HTR-8/SVneo (cell line): ENCODE measurements around the gene MYCL.
"Not testable (repeated sequence)": the region's sequence is repeated elsewhere in the genome, so short reads cannot be mapped to it uniquely, and the experiment has no call there.

ENCODE experiments used
- DNase-seq: peaks from one replicate; pipeline ENCODE4 v3.0.0; 2011; ENCODE audit warnings: low spot score, mixed read lengths; ENCODE audit not compliant: insufficient read length
- FAIRE-seq: peaks from 2 replicates; lab custom pipeline; 2011; peaks lifted over from hg19 to GRCh38; lab: Jason Lieb, UNC

Gene MYCL

DNA sequence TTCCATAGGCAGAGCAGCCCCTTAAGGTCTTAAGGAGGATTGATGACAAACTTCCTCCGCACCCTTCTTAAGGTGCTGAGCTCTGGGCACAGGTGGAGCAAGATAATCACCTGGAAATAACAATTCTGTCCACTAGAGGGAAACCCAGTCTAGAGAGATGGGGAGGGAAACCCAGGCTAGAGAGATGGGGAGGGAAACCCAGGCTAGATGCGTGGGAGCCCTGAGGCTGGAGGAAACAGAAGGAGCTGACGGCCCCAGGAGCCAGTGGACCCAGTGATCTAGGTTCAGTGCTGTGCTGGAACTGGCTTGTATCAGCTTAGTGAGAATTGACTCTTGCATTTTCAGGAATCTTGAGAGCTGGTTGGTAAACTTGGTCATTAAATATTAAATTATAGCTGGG is 17.8 kb upstream of the MYCL start:
- peak; percentile 67 for DNase-seq
- peak; percentile 42 for FAIRE-seq

DNA sequence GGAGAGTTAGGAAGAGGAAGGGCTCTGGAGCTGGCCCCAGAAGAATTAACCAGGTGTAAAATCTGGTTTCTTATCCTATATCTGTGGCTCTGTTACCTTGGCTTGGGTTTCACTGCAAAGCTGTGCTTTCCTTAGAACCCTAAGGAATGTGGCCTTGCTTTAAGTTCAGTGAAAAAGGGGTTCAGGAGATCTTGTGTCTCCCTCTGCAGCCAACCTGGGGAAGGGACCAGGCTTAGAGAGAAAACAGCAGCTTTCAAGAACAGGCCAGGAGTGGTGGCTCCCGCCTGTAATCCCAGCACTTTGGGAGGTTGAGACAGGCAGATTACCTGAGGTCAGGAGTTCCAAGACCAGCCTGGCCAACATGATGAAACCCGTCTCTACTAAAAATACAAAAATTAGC is 16.1 kb upstream of the MYCL start:
- FAIRE-seq: no peak
- DNase-seq: no peak

DNA sequence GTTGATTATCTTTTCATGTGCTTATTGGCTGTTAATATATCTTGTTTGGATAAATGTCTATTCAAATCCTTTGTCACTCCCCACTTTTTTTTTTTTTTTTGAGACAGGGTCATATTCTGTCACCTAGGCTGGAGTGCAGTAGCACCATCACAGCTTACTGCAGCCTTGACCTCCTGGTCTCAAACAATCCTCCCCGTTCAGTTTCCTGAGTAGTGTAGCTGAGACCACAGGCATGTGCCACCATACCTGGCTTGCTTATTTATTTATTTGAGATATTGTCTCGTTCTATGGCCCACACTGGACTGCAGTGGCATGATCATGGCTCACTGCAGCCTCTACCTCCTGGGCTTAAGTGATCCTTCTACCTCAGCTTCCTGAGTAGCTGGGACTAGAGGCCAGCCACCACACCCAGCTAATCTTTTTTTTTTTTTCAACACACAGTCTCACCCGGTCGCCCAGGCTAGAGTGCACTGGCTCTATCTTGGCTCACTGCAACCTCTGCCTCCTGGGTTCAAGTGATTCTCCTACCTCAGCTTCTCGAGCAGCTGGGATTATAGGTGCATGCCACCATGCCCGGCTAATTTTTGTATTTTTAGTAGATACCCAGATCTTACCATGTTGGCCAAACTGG is 13.9 kb upstream of the MYCL start:
- DNase-seq (no peak), FAIRE-seq (no peak)

DNA sequence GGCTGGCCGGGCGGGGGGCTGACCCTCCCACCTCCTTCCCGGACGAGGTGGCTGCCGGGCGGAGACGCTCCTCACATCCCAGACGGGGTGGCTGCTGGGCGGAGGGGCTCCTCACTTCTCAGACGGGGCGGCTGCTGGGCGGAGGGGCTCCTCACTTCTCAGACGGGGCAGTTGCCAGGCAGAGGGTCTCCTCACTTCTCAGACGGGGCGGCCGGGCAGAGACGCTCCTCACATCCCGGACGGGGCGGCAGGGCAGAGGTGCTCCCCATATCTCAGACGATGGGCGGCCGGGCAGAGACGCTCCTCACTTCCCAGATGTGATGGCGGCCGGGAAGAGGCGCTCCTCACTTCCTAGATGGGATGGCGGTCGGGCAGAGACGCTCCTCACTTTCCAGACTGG is 11.4 kb upstream of the MYCL start:
- FAIRE-seq, DNase-seq: not testable (repeated sequence)

DNA sequence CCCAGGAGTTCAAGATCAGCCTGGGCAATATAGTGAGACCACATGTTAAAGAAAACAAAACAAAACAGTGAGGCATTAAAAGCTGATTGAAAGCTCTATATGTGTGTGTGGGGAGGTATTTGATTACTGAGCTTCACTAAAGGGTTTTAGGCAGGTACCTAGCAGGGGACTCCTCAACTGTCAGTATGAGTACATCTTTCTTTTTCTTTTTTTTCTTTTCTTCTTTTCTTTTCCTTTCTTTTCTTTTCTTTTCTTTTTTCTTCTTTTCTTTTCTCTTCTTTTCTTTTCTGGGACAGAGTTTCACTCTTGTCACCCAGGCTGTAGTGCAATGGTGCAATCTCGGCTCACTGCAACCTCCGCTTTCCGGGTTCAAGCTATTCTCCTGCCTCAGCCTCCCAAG is 8.5 kb upstream of the MYCL start:
- FAIRE-seq: no peak
- DNase-seq: no peak

DNA sequence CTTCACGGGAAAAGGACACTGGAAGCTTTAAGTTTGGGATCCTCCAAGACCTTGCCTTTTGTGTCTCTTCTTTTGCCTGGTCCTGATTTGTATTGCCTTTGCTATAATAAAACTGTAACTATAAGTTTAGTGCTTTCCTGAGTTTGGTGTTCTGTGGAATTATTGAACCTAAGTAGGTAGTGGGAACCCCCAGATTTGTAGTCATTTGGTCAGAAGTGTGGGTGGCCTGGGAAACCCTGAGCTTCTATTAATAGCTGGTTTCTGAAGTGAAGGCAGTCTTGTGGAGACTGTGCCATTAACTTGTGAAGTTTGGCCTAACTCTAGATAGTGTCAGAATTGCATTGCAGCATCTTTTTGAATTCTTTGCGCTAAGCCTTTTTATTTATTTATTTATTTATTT is 6.8 kb upstream of the MYCL start:
- no peak for DNase-seq
- FAIRE-seq: no peak

DNA sequence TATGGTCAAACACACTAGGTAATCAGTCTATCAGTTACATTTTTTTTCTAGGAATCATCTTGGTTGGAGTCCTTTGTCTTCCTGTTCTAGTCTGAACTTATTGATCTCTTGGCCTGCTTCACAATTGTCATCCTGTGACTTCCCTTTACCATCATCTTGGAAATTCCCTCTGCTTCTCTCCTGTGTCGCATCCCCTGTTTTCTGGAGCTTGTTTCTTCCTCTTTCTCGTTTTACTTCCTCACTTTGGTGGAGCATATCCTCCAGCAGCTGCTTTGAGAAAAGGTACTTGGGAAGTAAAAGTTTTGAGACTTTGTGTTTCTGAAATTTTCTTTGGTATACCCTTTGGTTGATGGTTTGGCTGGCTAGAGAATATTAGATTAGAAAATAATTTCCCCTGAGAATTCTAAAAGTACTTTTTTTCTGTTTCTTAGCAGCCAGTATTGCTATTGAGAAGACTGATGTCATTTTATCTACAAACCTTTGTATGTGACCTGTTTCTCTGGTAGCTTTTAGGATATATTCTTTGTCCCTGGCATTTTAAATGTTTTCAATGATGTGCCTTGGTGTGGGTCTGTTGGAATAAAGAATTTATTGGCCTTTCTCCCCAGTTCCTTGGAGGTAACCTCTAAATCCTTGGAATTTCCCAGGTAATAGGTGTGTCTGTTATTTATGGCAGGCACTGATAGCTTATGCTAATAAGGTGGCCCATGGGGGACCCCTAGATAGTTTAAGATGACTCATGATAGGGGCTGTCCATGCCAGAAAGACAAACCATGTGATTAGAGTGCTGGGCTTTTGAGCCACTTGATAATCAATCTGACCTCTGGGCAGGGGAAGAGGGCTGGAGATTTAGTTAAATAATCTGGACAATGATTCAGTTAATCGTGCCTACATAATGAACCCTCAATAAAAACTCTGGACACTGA is 6.1 kb upstream of the MYCL start:
- no peak for DNase-seq
- no peak for FAIRE-seq

DNA sequence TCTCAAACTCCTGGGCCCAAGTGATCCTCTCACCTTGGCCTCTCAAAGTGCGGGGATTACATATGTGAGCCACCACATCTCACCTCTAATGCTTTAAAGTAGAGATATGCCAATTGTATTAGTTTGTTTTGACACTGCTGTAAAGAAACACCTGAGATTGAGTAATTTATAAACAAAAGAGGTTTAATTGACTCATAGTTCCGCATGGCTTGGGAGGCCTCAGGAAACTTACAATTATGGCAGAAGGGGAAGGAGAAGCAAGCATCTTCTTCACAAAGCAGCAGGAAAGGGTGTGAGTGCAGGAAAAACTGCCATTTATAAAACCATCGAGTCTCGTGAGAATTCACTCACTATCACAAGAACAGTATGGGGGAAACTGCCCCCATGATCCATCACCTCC is 3.5 kb upstream of the MYCL start:
- no peak for FAIRE-seq
- no peak for DNase-seq

DNA sequence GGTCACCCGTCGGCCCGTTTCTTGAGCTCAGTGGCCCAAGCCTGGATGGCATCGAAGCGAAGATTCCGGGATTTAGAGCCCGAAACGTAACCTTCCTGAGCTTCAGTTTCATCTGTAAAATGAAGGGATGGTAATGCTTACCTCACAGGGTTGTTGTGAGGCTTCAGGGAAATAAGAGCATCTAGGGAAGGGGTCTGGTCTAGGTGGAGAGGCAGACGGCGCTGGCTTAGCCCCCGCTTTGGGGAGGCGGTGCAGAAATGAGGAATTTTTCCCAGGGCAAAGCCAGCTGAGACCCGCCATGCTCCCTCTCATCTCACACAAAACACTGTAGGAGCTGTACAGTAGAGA is 717 bp upstream of the MYCL start:
- FAIRE-seq: no peak
- DNase-seq: no peak

DNA sequence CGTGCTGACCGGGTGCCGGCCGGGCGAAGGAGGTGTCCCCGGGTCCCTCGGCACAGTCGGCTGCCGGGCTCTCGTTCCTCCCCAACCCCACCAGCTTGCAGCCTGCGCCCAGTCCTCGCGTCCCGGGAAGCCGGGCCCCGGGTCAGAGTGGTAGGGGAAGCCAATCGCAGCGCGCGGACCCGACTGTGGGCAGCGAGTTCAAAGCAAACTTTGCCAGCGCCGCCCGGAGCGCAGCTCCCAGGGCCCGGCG is 328 bp downstream of the MYCL start:
- DNase-seq (peak; percentile 23), FAIRE-seq (no peak)

DNA sequence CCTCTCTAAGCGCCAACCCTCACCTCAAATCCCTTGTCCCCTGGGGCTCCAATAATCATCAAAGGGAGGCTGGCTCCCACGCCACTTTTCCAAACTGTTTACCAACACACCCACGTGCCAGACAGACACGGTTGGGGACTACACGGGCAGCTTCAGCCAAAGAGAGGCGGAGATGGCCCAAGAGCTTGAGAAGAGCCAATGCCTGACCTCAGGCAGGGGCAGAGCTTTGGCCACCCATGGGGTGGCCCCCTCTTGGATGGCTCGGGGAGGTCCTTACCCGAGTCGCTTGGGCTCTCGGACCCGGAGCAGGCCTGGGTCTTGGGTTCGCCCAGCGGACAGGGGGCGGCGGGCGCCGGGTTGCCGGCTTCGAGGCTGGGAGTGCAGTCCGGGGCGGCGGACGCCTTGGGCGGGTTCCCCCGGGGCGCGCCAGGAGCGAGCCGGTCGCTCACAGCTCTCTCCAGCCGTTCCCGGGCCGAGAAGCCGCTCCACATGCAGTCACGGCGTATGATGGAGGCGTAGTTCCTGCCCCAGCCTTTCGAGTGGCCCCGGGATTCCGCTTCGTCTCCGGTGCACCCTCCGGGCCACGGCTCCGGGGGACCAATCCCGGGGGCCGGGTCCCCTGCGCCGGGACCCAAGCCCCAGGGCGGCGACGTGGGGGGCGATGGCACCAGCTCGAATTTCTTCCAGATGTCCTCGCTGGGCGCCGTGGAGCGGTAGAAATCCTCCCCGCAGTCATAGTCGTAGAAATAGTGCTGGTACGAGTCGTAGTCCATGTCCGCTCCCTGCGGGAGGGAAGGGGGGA is 854 bp downstream of the MYCL start:
- FAIRE-seq: no peak

DNA sequence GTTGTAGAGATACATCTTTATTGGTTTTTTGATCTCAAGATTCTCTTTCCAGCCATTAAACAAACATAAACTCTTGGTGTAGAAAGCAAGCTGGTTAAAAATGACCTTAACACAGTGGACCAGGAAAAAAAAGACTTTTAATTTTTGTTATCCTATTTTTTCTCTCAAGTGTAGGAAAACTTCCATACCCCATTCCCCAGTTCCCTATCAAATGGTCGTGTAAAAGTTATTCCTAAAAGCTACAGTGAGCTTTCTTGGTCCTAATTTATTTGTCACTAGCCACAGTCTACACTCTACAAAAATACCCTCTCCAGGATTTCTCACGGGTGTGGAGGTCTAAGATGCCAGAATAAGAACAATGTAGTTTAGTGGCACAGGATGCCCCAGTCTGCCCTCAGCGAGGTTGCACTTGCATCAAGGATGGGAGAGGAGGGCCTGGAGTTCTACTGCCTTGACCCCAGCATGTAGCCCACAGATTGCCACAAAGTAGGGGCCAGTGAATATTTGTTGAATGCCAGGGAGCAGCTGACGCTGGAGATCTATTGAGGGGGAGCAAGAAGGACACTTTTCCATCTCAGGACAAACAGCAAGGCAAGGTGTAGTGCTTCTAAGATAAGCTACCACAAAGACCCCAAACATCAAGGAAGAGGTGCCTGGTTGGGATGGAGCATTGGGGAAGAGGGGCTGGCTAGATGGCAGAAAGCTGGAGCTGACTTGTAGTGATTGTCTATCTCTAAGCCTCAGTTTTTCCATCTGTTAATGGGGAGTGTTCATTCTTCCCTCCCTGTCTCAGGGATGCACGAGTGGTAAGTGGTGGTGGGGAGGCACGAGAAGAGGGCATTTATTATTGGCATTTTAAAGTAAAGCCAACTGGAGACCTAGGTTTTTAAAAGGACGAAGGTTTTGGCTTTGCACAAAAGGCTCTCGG is 1.8 kb downstream of the MYCL start:
- DNase-seq (no peak), FAIRE-seq (no peak)

More for the DNA sequence above, 854 bp downstream of the MYCL start:
- peak; percentile 21 for DNase-seq

DNA sequence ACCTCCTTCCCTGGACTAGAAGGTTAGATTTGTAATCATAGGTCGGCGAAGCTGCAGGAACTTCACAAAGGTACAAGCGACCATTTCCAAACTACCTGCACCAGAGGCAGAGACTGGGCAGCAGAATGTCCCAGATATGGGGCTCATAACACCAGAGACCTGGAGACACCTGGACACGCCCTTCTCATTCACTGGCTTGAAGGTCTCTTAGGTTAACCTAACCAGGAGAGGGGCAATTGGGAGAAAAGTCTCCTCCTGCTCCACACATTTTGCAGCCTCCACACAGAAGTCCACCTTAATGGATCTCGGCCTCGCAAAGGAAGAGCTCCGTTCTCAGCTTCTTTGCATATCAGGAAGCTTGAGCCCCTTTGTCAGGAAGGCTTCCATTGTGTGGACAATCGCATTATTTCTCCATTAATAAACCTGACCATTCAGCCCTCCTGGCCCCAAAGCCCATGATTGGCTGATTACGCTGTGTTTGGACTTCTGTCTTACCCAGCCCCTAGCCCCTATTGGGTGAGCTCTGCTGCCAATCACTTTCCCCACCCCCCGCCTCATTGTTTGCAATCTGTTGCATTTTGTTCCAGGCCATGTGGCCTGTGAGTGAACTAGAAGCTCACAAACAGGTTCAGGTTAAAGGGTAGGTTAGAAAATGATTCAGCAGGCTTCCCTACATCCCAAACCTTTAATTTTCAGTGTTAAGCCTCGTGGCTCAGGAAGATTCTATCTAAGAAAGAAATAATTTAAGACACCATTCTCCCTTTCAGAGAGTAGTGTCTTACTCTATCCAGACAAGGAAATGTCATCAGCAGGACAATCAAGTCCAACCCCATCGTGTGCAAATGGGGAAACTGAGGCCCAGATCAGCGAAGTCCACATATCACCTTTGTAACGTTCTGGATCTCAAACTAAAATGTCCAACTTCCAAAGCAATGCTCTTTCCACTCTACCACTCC is 2.8 kb downstream of the MYCL start:
- DNase-seq: peak; percentile 66
- no peak for FAIRE-seq

DNA sequence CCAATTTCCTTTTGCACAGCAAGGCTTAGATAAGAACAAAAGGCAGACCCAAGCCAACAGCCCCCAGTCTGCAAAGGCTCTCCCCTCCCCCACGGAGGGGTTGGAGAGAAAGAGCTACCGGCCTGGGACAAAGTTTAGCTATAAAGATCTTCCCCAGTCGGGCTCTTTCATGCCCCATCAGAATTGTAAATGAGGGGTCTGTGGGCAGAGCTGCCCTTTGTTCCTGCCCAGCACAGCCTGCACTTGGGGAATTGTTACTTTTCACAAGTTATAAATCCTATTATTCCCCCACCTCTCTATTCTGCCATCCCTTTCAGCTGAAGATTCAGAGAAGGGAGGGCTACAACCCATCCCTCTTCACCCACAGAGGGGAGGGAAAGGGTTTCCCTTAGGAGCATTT is 3.5 kb downstream of the MYCL start:
- DNase-seq: no peak
- no peak for FAIRE-seq

DNA sequence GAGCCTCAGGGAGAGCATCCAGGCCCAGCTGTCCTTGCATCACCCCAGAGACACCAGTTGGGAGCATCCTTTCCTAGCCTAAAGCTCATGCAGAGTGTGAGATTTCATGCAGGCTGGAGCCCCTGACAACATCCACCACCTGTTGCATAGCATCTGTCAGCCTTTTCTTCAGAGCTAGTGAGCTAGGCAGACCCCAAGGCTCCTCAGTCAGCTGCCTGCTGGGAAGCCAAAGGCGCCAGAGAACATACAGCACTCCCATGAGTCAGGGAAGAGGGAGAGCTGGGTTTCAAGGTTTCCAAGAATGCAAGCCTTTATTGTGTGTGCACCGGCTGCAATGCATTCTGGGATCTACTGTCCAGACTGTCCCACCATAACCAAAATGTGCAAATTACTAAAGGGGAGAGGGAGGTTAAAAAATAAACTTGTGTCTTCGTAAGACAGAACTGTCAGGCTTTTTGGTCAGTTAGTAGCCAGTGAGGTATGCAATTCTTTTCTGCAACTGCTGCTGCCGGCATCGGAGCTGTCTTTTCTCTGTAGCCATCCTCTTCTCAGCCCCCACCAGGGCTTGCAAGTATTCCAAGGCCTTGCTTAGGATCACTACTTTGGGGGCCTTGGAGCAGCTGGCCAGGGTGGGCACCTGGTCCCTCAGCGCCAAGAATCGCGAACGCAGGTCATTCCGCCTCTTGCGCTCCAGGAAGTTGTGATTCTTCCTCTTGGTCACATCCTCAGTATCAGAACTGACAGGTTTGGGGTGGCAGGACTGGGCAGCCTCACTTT is 4.6 kb downstream of the MYCL start:
- no peak for FAIRE-seq
- no peak for DNase-seq

DNA sequence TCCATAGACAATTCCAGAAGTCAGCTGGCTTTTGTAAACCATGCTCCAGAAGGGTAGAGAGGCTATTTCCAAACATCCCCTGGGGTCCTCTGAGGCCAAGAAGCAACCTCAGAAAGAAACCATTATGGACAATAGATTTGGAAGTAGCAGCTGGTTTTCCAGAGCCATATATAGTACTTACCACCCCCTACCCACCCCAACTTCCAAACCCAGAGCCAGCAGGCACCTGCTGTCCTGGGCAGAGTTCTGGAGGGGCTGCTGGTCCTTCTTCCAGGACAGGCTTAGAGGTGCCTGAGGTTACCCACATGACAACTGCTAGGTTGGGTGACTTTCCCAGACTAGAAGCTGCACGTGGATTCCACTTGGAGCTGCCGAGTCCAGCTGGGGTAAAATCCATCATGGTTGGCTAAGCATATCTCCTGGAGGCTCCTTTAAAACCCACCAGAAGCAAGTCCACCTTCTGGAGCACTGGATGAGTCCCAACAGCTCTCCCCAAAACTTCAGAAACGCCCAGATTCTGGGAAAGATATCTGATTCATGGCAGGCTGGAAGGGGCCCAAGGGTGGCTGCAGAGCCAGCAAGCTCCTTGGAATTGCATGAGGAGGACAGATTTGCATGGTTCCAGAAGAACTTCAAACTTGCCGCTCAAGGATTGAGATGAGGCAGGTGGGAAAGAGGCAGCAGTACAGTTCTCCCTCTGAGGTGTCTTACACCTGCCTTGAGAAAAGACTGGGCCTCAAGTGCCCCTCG is 5.8 kb downstream of the MYCL start:
- DNase-seq: no peak
- FAIRE-seq: no peak

DNA sequence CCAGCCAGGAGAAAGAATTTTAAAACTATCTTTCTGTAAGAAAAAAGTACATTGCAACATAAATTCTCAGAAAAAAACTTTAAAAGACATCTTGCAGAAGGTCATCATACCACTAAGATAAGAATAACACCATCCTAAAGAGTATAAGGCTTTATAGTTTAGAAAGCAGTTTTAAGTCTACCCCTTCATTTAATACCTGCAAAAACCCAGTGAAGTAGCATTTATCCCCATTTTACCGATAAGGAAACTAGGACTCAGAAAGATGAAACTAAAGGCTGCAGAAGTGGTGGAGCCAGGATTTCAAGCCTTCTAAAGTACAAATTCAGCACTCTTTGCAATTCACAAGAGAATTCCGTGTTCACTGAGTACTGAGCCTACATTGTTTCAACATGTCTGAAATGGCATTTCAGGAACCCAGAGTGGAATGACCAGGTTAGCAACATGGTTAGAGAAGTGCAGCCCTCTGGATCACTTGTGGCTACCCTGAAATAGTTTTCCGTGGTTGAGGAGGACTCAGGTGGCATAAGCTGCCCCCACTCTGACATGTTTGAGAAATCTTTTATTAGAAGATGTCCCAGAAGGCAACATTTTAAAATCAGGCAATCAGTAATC is 6.7 kb downstream of the MYCL start:
- DNase-seq: no peak

More for the DNA sequence above, 6.7 kb downstream of the MYCL start:
- no peak for FAIRE-seq
